Urothelium cell line (cell line): ENCODE results near the gene ADGRL1.
A peak's percentile ranks its signal among the peaks of the same experiment; 100 is the strongest.
"Not testable (repeated sequence)": the region's sequence is repeated elsewhere in the genome, so short reads cannot be mapped to it uniquely, and the experiment has no call there.

Experiments used
- DNase-seq: peaks from one replicate; pipeline ENCODE4 v3.0.0; 2011; ENCODE audit warnings: low spot score, mixed read lengths
- FAIRE-seq: peaks from 2 replicates; lab custom pipeline; 2011; peaks lifted over from hg19 to GRCh38; lab: Jason Lieb, UNC

Gene ADGRL1

GRCh38 chr19:14164724-14165493 lies 41.1 kb downstream of the ADGRL1 start:
- DNase-seq (no peak), FAIRE-seq (no peak)

- DNase-seq (no peak), FAIRE-seq (no peak)
These were observed 41.9 kb downstream of the ADGRL1 start for GRCh38 chr19:14164082-14164481.

DNA sequence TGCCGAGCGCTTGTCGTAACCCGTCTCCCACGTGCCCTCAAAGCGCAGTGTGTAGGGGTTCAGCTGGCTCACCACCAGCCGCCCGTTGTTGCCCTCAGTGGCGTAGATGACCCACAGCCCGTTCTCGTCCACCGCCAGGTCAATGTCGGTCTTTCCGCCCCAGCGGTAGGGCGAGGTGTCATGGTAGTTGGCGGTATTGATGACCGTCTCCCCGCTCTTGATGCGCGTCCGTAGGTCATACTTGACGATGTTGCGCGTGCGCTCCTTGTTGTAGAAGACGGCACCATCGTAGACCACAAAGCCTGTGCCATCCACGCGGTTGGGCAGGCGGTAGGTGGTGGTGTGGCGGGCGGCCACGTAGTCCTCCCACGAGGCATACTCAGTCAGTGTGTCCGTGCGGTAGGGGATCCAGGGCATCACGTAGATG lies 43.1 kb downstream of the ADGRL1 start:
- no peak for DNase-seq
- FAIRE-seq, result no peak

- FAIRE-seq (no peak), DNase-seq (no peak)
These were observed 44.7 kb downstream of the ADGRL1 start for GRCh38 chr19:14161305-14161704.

DNA sequence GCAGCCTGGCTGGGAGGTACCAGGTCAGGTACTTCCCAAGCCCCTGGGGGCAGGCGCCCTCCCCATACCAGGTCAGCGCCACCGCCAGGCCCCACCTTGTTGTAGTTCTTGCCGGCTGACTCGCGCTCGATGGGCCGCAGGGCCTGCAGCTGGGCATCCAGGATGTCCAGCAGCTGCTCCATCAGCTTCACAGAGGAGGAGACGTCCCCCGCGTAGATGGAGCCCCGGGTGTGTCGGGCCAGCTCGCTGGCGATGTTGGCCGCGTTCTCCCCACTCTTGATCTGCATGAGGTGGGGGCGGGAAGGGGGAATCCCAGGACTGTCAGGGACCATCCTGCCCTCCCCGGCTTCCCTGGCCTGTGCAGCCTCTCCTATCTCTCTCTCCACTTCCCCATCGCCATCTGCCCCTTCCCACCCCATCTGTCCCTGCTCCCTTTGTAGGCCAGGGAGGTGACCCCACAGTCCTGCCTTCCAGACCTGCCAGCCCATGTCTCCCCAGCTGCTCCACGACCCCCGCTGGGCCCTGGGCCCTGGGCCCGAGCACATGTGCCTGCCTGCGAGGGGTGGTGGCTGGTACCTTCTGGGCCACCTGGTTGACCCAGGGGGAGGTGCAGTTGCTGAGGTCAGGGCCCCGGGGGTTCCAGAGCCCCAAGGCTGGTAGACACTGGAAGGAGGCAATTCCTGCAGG lies 45.8 kb downstream of the ADGRL1 start:
- no peak for DNase-seq
- no peak for FAIRE-seq

- FAIRE-seq (no peak), DNase-seq (no peak)
These were observed 46.9 kb downstream of the ADGRL1 start for GRCh38 chr19:14159059-14159458.

- no peak for FAIRE-seq
- no peak for DNase-seq
These were observed 47.5 kb downstream of the ADGRL1 start for GRCh38 chr19:14158276-14159023.

DNA sequence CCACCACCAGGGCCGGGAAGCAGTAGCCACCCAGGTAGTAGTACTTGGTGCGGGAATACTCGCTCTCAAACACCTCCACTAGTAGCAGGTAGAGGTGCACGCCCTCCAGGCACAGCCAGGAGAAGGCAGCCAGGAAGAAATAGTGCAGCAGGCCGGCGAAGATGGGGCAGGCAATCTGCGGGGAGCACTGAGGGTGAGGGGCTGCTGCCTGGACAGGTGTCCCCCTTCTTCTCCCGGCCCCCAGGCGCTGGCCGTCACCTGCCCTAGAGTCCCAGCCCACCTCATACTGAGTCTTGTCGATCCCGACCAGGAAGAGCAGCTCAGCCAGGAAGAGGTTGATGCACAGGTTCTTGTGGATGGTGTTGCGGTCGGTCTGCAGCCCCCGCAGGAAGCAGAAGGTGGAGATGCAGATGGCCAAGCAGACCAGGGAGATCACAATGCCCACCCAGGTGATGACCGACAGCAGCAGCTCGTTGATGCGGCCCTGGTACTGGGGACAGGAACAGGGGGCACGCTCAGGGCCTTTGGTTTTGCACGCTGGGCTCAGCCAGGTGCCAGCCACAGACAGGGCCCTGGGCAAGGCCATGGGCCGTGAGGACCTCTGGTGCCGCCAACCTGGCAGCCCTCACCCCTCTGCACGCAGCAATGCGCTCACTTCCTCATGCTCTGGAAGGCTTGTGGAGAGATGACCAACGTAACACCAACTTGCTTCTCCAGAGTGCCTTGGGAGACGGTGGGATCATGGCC lies 48.8 kb downstream of the ADGRL1 start:
- DNase-seq, result no peak

DNA sequence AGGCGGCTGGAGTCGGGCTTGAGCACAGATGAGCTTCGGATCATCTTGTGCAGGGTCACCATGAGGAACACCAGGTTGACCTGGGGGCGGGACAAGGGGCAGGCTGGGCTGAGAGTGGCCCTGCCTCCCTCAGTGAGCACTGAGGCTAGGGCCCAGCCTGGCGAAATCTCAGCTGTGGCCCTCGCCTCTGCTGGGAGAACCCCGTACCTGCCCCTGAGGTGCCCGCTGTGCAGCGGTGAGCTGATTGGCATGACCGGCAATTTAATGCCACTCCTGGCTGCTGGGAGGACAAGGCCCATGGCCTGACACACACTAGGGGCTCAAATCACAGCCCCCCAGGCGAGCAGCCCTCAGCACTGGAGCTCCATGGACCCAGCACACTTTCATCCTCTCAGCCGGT lies 49.8 kb downstream of the ADGRL1 start:
- FAIRE-seq (no peak), DNase-seq (no peak)

More for the DNA sequence above, 48.8 kb downstream of the ADGRL1 start:
- no peak for FAIRE-seq

- DNase-seq (no peak), FAIRE-seq (no peak)
These were observed 50.6 kb downstream of the ADGRL1 start for GRCh38 chr19:14155371-14155770.

GRCh38 chr19:14152713-14153112 lies 53.3 kb downstream of the ADGRL1 start:
- FAIRE-seq (no peak), DNase-seq (no peak)

- FAIRE-seq, result no peak
- no peak for DNase-seq
These were observed 55.0 kb downstream of the ADGRL1 start for GRCh38 chr19:14150770-14151661.

GRCh38 chr19:14150041-14150769 lies 55.8 kb downstream of the ADGRL1 start:
- no peak for DNase-seq
- no peak for FAIRE-seq

- DNase-seq, result no peak
- FAIRE-seq, result no peak
These were observed 56.4 kb downstream of the ADGRL1 start for GRCh38 chr19:14149509-14149994.

GRCh38 chr19:14148751-14149410 lies 57.1 kb downstream of the ADGRL1 start:
- FAIRE-seq, result no peak
- no peak for DNase-seq

DNA sequence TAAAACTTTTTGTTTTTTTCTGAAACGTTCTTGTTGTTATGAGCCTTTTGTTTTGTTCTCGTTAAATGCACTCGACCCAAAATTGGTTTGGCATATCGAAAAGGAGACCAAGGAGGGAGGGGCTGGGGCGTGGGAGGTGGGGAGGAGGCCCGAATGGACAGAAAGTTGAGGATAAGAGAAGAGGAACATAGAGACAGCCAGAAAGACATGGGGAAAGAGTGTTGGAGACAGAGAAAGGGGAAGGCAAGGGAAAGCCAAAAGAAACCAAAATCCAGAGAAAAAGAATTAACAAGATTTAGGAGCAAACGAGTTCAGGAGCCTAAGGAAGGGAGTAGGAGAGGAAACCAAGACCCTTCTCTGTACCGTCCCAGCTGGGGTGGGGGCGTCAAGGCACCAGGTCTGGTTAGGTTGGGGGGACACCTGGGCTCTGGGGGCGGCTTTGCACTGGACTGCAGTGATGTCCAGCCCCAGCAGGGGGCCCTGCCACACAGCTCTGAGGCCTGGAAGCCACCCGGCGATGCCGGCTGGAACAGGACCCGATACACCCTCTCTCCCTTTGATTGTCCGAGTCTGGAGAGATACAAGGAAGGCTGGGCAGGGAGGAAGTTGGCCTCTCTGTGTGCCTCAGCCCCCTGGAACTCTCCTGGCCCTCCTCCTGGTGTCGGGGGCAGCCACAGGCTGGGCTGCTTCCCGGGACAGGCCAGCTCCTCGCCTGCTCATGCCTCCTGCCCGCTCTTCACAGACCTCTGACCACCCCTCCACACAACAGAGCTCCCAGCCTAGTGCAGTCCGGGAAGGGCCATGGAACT lies 58.0 kb downstream of the ADGRL1 start:
- DNase-seq, result peak; percentile 62
- FAIRE-seq, result no peak

DNA sequence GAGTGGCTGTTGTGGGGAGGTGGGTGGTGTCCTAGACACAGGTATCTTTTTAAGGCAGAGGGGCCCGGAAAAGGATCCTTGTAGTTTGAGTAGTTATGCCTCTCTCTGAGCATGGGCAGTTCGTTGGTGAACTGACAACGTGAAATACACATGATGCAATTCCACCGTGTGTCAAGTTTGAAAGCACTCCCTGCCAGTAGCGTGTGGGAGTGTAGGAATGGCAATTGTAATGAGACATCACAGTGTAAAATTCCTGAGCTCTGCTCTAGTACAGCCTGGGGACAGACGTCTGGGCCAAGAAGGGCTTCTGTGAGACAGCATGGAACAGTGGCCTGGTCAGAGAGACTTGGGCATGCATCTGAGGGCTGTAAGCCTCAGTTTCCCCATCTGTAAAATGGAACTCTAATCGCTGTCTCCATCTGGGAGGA lies 59.2 kb downstream of the ADGRL1 start:
- DNase-seq (peak; percentile 9), FAIRE-seq (no peak)

- not testable (repeated sequence) for FAIRE-seq, DNase-seq
These were observed 59.8 kb downstream of the ADGRL1 start for GRCh38 chr19:14146169-14146568.
